Measurements from ENCODE around the gene CDHR2. TPM values are rescaled to one million over a fixed set of nuclear protein-coding genes. Genes with fewer than 3 reads are reported as not detected.

CDHR2 gene
- total RNA-seq, 2 donors from 2014 or later: 1.3 TPM; not detected in 1

- no peak overlapping the region for H3K27ac ChIP-seq
- peaks cover 19% of the 10 kb centered on the region for H3K4me1 ChIP-seq
- H3K4me3 ChIP-seq: no peak overlapping the region
- TF ChIP-seq POLR2A (IDR thresholded peaks at IDR 0.05): no peak
- TF ChIP-seq CTCF (IDR thresholded peaks at IDR 0.05): no peak
- ATAC-seq (no peak), DNase-seq (no peak)
- H3K9me3 ChIP-seq: no peaks in the 10 kb centered on the region
- peaks cover 12 to 33% of the 10 kb centered on the region in 2 donors for H3K36me3 ChIP-seq (replicated peaks in 1 of 2; ENCODE audit: insufficient read depth in 1 of 2, low read depth in 2 of 2)
- intact Hi-C loops (cut with DNase I): no loop called here
- H3K27me3 ChIP-seq: no peaks in the 10 kb centered on the region
- 88 to 100% methylated on average over 3 to 11 of the region's 11 CpGs for WGBS, 2 donors
Observed at GRCh38 chr5:176528301-176528700, 20.8 kb upstream of the CDHR2 start.

GRCh38 chr5:176528761-176529115 lies 20.4 kb upstream of the CDHR2 start:
- TF ChIP-seq POLR2A (IDR thresholded peaks at IDR 0.05) (no peak), CTCF (IDR thresholded peaks at IDR 0.05) (no peak)
- no peak overlapping the region for H3K27ac ChIP-seq
- peaks cover 12 to 33% of the 10 kb centered on the region in 2 donors for H3K36me3 ChIP-seq (replicated peaks in 1 of 2; ENCODE audit: insufficient read depth in 1 of 2, low read depth in 2 of 2)
- DNase-seq (no peak), ATAC-seq (no peak)
- WGBS, 2 donors: 84 to 86% methylated on average over 6 to 17 of the region's 17 CpGs
- no peak overlapping the region for H3K4me3 ChIP-seq
- H3K27me3 ChIP-seq: no peaks in the 10 kb centered on the region
- intact Hi-C loops (cut with DNase I): no loop called here
- no peaks in the 10 kb centered on the region for H3K9me3 ChIP-seq
- H3K4me1 ChIP-seq: peaks cover 23% of the 10 kb centered on the region

GRCh38 chr5:176529116-176529740 lies 19.9 kb upstream of the CDHR2 start:
- DNase-seq (no peak), ATAC-seq (no peak)
- TF ChIP-seq POLR2A (IDR thresholded peaks at IDR 0.05) (no peak), CTCF (IDR thresholded peaks at IDR 0.05) (no peak)
- Histone ChIP-seq H3K27me3 (no peaks in the 10 kb centered on the region), H3K27ac (no peak overlapping the region), H3K9me3 (no peaks in the 10 kb centered on the region), H3K4me3 (no peak overlapping the region), H3K36me3 (replicated peaks in 1 of 2; ENCODE audit: insufficient read depth in 1 of 2, low read depth in 2 of 2) (peaks cover 12 to 33% of the 10 kb centered on the region in 2 donors), H3K4me1 (peaks cover 28% of the 10 kb centered on the region)
- WGBS, 2 donors: 91 to 98% methylated on average over 9 to 23 of the region's 26 CpGs
- intact Hi-C loops (cut with DNase I): no loop called here

GRCh38 chr5:176529741-176530141 lies 19.4 kb upstream of the CDHR2 start:
- no peak for DNase-seq
- peaks cover 33% of the 10 kb centered on the region for H3K4me1 ChIP-seq
- no peaks in the 10 kb centered on the region for H3K27me3 ChIP-seq
- H3K27ac ChIP-seq: no peak overlapping the region
- TF ChIP-seq POLR2A (IDR thresholded peaks at IDR 0.05) (no peak), CTCF (IDR thresholded peaks at IDR 0.05) (no peak)
- H3K36me3 ChIP-seq (replicated peaks in 1 of 2; ENCODE audit: insufficient read depth in 1 of 2, low read depth in 2 of 2): peaks cover 12 to 33% of the 10 kb centered on the region in 2 donors
- 71 to 100% methylated on average over 2 to 11 of the region's 11 CpGs for WGBS, 2 donors
- no peak for ATAC-seq
- H3K9me3 ChIP-seq: no peaks in the 10 kb centered on the region
- intact Hi-C loops (cut with DNase I): no loop called here
- no peak overlapping the region for H3K4me3 ChIP-seq

- no peak for DNase-seq
- Histone ChIP-seq H3K36me3 (replicated peaks in 1 of 2; ENCODE audit: insufficient read depth in 1 of 2, low read depth in 2 of 2) (peaks cover 12 to 33% of the 10 kb centered on the region in 2 donors), H3K4me3 (no peak overlapping the region), H3K4me1 (peaks cover 41% of the 10 kb centered on the region), H3K27ac (no peak overlapping the region), H3K27me3 (no peaks in the 10 kb centered on the region), H3K9me3 (no peaks in the 10 kb centered on the region)
- intact Hi-C loops (cut with DNase I): no loop called here
- TF ChIP-seq POLR2A (IDR thresholded peaks at IDR 0.05): no peak
- no peak for TF ChIP-seq CTCF (IDR thresholded peaks at IDR 0.05)
- no peak for ATAC-seq
- 63 to 74% methylated on average over 10 to 18 of the region's 28 CpGs for WGBS, 2 donors
Observed at GRCh38 chr5:176530393-176530982, 18.7 kb upstream of the CDHR2 start.
